ENCODE measurements around the gene CCDC102A. TPM values are rescaled to one million over a fixed set of nuclear protein-coding genes. Genes with fewer than 3 reads are reported as not detected.

Gene CCDC102A
- total RNA-seq, 5 donors from 2014 or later (not counting 1 experiment from before 2014, with no cell fraction given), result 6.1 to 11.2 (median 6.6) TPM

DNA sequence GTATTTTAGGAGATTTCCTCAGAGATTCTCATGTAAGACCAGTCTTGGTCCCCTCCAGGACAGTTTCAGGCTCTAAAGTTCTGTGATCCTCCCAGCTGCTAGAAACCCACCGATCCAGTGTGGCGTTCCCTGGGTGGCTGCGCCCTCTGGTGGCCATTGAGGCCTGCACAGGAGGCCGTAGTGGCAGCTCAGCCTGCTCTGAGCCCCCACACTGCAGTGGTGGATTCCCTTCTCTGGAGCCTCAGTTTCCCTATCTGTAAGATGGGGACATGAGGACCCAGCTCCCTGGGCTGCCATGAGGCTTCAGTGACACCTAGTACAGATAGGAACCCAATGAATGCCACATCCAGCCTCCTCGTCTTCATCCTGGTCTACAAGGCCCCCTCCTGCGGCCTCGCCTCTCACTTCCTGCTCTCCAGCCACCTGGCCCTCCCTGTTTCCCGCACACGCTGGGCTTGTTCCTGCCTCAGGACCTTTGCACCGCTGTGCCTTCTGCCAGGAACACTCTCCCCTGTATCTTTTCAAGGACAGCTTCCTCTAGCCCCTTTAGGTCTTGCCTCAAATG, 16.5 kb downstream of the CCDC102A start:
- Histone ChIP-seq H3K4me1 (ENCODE audit: control insufficient read depth in 1 of 2, extremely low read depth in 1 of 2, insufficient read depth in 2 of 2, low read length in 2 of 2) (peaks cover 0 to 8% of the 10 kb centered on the region in 2 experiments), H3K27me3 (replicated peaks in 1 of 2; ENCODE audit: control insufficient read depth in 2 of 2, extremely low read depth in 1 of 2, insufficient read depth in 2 of 2, low read length in 1 of 2) (no peaks in the 10 kb centered on the region), H3K4me3 (ENCODE audit: control insufficient read depth in 1 of 2, extremely low read depth in 1 of 2, low read length in 1 of 2) (no peak overlapping the region), H3K27ac (ENCODE audit: low read length) (no peak overlapping the region), H3K9me3 (no peaks in the 10 kb centered on the region), H3K36me3 (ENCODE audit: control insufficient read depth in 2 of 2, extremely low read depth in 1 of 2, insufficient read depth in 1 of 2, low read length in 1 of 2) (peaks cover 3 to 9% of the 10 kb centered on the region in 2 donors)
- DNase-seq (peak; percentile 41 to 88 (median 75)), ATAC-seq (replicated peaks in 1 of 4) (peak; percentile 90 to 99 (median 94))
- H3K4me1 Mint-ChIP-seq, result peaks cover 5 to 11% (median 7%) of the 10 kb centered on the region in 3 donors
- no peak overlapping the region for H3K27ac Mint-ChIP-seq
- H3K36me3 Mint-ChIP-seq, result peaks cover 19% of the 10 kb centered on the region
- H3K27me3 Mint-ChIP-seq, result no peaks in the 10 kb centered on the region
- no peak overlapping the region for H3K4me3 Mint-ChIP-seq
- ChIA-PET POLR2A (no interaction called here), CTCF (interaction anchor here (0.6 to 2.0 kb wide), 10 partner anchors 10 to 106 kb away, joined by 3 to 11 read pairs (median 5); partner anchors contain the start of gene ADGRG5 (in 1 of the 2))
- H3K9me3 Mint-ChIP-seq, result no peaks in the 10 kb centered on the region
- 29% methylated on average over 10 of the region's 10 CpGs for WGBS (ENCODE audit: insufficient coverage)

DNA sequence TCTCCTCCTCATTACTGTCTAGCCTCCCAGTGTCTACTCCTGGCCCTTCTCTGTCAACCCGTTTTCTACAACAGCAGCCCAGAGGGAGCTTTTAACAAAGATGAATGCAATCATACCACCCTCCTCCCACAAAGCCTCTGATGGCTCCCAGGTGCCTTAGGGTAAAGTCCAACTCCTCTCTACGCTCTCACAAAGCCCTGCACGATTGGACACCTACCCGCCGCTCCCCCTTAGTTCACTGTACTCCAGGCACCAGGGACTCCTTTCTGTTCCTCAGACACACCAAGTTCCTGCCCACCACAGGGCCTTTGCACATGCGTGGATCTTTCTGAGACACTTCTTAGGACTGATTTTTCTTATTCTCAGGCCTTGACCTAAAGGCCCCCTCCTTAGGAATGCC, 17.4 kb downstream of the CCDC102A start:
- Histone ChIP-seq H3K27ac (ENCODE audit: low read length) (no peak overlapping the region), H3K9me3 (no peaks in the 10 kb centered on the region), H3K36me3 (ENCODE audit: control insufficient read depth in 2 of 2, extremely low read depth in 1 of 2, insufficient read depth in 1 of 2, low read length in 1 of 2) (peaks cover 3 to 16% of the 10 kb centered on the region in 2 donors), H3K27me3 (replicated peaks in 1 of 2; ENCODE audit: control insufficient read depth in 2 of 2, extremely low read depth in 1 of 2, insufficient read depth in 2 of 2, low read length in 1 of 2) (no peaks in the 10 kb centered on the region), H3K4me1 (ENCODE audit: control insufficient read depth in 1 of 2, extremely low read depth in 1 of 2, insufficient read depth in 2 of 2, low read length in 2 of 2) (peaks cover 0 to 8% of the 10 kb centered on the region in 2 experiments), H3K4me3 (ENCODE audit: control insufficient read depth in 1 of 2, extremely low read depth in 1 of 2, low read length in 1 of 2) (no peak overlapping the region)
- POLR2A ChIA-PET, result no interaction called here
- DNase-seq, result no peak
- Mint-ChIP-seq H3K36me3 (peaks cover 23% of the 10 kb centered on the region), H3K9me3 (no peaks in the 10 kb centered on the region), H3K27ac (peak overlapping the region in 1 of 2 donors; percentile 41), H3K4me1 (peaks cover 5 to 11% (median 7%) of the 10 kb centered on the region in 3 donors), H3K4me3 (no peak overlapping the region), H3K27me3 (no peaks in the 10 kb centered on the region)
- WGBS (ENCODE audit: insufficient coverage), result 93% methylated on average over 6 of the region's 6 CpGs
- CTCF ChIA-PET, result interaction anchor here (0.8 to 2.0 kb wide), 6 partner anchors 19 to 102 kb away, joined by 3 to 11 read pairs (median 4); no protein-coding TSS in a partner anchor
- no peak for ATAC-seq (replicated peaks in 1 of 4)

DNA sequence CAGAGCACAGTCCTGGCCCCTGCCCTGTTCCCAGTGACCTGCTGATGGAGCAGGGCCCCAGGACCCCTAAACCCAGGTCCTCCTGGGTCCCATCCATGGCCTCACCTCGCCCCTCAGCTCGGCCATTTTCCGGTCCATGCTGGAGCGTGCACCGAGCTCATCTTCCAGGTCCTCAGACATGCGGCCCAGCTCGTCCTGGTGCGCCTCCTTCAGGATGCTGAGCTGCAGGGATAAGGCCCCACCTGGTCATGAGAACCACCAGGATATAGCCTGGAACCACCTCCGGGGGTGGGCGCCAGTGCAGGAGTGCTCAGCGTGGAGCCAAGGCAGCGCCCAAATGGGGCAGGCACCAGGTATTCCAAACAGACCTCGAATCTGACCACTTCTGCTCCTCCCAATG, 17.9 kb downstream of the CCDC102A start:
- H3K36me3 ChIP-seq (ENCODE audit: control insufficient read depth in 2 of 2, extremely low read depth in 1 of 2, insufficient read depth in 1 of 2, low read length in 1 of 2), result peaks cover 4 to 18% of the 10 kb centered on the region in 2 donors
- no peak overlapping the region for H3K27ac Mint-ChIP-seq

DNA sequence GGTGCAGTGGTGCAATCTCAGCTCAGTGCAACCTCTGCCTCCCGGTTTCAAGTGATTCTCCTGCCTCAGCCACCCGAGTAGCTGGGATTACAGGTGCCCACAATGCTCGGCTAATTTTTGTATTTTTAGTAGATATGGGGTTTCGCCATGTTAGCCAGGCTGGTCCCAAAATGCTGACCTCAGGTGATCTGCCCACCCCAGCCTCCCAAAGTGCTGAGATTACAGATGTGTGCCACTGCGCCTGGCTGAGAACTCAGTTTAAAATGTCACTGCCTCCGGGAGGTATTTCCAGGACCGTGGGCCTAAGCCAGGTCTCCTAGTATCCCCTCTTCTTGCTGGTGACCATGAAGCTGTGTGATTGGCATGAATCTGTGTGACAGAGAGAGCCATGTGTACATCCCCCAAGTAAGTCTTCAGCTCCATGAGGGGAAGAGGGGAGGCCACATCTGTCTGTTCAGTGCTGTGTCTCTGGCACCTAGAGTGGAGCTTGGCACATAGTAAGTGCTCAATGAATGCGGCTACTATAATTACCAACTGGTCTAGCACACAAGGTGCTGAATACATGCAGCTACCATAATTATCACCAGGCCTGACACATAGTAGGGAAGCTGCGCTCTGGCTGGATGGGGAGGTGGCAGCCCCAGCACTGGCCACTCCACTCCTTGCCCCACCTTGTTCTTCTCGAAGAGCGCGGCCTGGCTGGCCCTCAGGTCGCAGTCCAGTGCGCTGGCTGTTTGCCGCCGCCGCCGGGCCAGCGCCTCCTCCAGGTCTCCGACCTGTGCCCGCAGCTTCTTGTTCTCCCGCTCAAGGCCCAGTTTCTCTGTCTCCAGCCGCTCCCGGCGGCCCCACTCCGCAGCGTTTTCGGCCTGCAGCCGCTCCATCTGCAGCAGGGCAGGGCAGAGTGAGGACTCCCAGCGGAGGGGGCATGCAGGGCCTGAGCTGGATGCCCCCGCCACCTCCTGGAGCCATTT, 18.7 kb downstream of the CCDC102A start:
- H3K4me1 Mint-ChIP-seq, result peaks cover 5 to 7% (median 6%) of the 10 kb centered on the region in 3 donors
- ChIA-PET CTCF (interaction anchor here in 1 of 2 donors (1.0 kb wide), 1 partner anchor 20 kb away, joined by 4 read pairs; no protein-coding TSS in a partner anchor), POLR2A (interaction anchor here in 1 of 2 donors (0.5 kb wide), 1 partner anchor 325 kb away, joined by 4 read pairs; no protein-coding TSS in a partner anchor)
- Histone ChIP-seq H3K4me3 (ENCODE audit: control insufficient read depth in 1 of 2, extremely low read depth in 1 of 2, low read length in 1 of 2) (no peak overlapping the region), H3K36me3 (ENCODE audit: control insufficient read depth in 2 of 2, extremely low read depth in 1 of 2, insufficient read depth in 1 of 2, low read length in 1 of 2) (peaks cover 10 to 19% of the 10 kb centered on the region in 2 donors), H3K4me1 (ENCODE audit: control insufficient read depth in 1 of 2, extremely low read depth in 1 of 2, insufficient read depth in 2 of 2, low read length in 2 of 2) (peaks cover 0 to 8% of the 10 kb centered on the region in 2 experiments), H3K27ac (ENCODE audit: low read length) (no peak overlapping the region), H3K27me3 (replicated peaks in 1 of 2; ENCODE audit: control insufficient read depth in 2 of 2, extremely low read depth in 1 of 2, insufficient read depth in 2 of 2, low read length in 1 of 2) (no peaks in the 10 kb centered on the region), H3K9me3 (no peaks in the 10 kb centered on the region)
- H3K27me3 Mint-ChIP-seq, result no peaks in the 10 kb centered on the region
- no peaks in the 10 kb centered on the region for H3K9me3 Mint-ChIP-seq
- no peak overlapping the region for H3K27ac Mint-ChIP-seq
- 94% methylated on average over 26 of the region's 31 CpGs for WGBS (ENCODE audit: insufficient coverage)
- peaks cover 29% of the 10 kb centered on the region for H3K36me3 Mint-ChIP-seq
- H3K4me3 Mint-ChIP-seq, result no peak overlapping the region
- ATAC-seq (replicated peaks in 1 of 4) (no peak), DNase-seq (no peak)

More for the DNA sequence above, 17.9 kb downstream of the CCDC102A start:
- H3K4me3 Mint-ChIP-seq, result no peak overlapping the region
- H3K9me3 ChIP-seq, result no peaks in the 10 kb centered on the region
- H3K4me1 Mint-ChIP-seq, result peaks cover 5 to 11% (median 7%) of the 10 kb centered on the region in 3 donors
- ATAC-seq (replicated peaks in 1 of 4) (no peak), DNase-seq (no peak)
- H3K27me3 Mint-ChIP-seq, result no peaks in the 10 kb centered on the region
- no peaks in the 10 kb centered on the region for H3K9me3 Mint-ChIP-seq
- WGBS (ENCODE audit: insufficient coverage), result 95% methylated on average over 13 of the region's 13 CpGs
- H3K27ac ChIP-seq (ENCODE audit: low read length), result no peak overlapping the region
- no peak overlapping the region for H3K4me3 ChIP-seq (ENCODE audit: control insufficient read depth in 1 of 2, extremely low read depth in 1 of 2, low read length in 1 of 2)
- peaks cover 0 to 8% of the 10 kb centered on the region in 2 experiments for H3K4me1 ChIP-seq (ENCODE audit: control insufficient read depth in 1 of 2, extremely low read depth in 1 of 2, insufficient read depth in 2 of 2, low read length in 2 of 2)
- no peaks in the 10 kb centered on the region for H3K27me3 ChIP-seq (replicated peaks in 1 of 2; ENCODE audit: control insufficient read depth in 2 of 2, extremely low read depth in 1 of 2, insufficient read depth in 2 of 2, low read length in 1 of 2)
- peaks cover 25% of the 10 kb centered on the region for H3K36me3 Mint-ChIP-seq
- POLR2A ChIA-PET, result no interaction called here
- CTCF ChIA-PET, result interaction anchor here (0.8 to 2.0 kb wide), 5 partner anchors 19 to 100 kb away, joined by 3 to 7 read pairs (median 4); no protein-coding TSS in a partner anchor

DNA sequence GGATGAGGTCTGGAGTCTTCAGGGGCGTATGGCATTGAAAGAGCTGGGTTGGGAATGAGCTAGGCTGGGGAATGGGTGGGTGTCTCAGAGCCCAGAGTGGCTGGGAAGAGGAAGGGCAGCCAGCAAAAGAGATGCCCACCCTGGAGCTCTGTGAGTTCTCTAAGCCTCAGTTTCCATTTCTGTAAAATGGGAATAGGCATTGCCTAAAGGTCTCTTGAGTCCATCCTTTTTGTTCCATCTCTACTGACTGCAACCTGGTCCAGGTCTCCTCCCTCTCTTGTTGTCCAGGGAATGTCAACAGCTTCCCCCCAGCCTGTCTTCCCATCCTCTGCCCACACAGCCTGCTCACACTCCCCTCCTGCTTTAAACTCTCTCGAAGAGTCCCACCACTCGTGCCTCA, 19.6 kb downstream of the CCDC102A start:
- no peak overlapping the region for H3K4me3 Mint-ChIP-seq
- no peaks in the 10 kb centered on the region for H3K27me3 Mint-ChIP-seq
- peaks cover 33% of the 10 kb centered on the region for H3K36me3 Mint-ChIP-seq
- H3K4me3 ChIP-seq (ENCODE audit: control insufficient read depth in 1 of 2, extremely low read depth in 1 of 2, low read length in 1 of 2), result no peak overlapping the region
- ATAC-seq (replicated peaks in 1 of 4), result no peak
- H3K36me3 ChIP-seq (ENCODE audit: control insufficient read depth in 2 of 2, extremely low read depth in 1 of 2, insufficient read depth in 1 of 2, low read length in 1 of 2), result peaks cover 10 to 27% of the 10 kb centered on the region in 2 donors
- 95% methylated on average over 2 of the region's 3 CpGs for WGBS (ENCODE audit: insufficient coverage)
- ChIA-PET POLR2A (no interaction called here), CTCF (interaction anchor here in 1 of 2 donors (0.8 kb wide), 1 partner anchor 54 kb away, joined by 3 read pairs; no protein-coding TSS in a partner anchor)
- H3K4me1 Mint-ChIP-seq, result peaks cover 5 to 7% (median 6%) of the 10 kb centered on the region in 3 donors
- H3K4me1 ChIP-seq (ENCODE audit: control insufficient read depth in 1 of 2, extremely low read depth in 1 of 2, insufficient read depth in 2 of 2, low read length in 2 of 2), result peaks cover 0 to 8% of the 10 kb centered on the region in 2 experiments
- no peaks in the 10 kb centered on the region for H3K9me3 Mint-ChIP-seq
- no peaks in the 10 kb centered on the region for H3K27me3 ChIP-seq (replicated peaks in 1 of 2; ENCODE audit: control insufficient read depth in 2 of 2, extremely low read depth in 1 of 2, insufficient read depth in 2 of 2, low read length in 1 of 2)
- no peak for DNase-seq
- no peaks in the 10 kb centered on the region for H3K9me3 ChIP-seq
- H3K27ac ChIP-seq (ENCODE audit: low read length), result no peak overlapping the region
- H3K27ac Mint-ChIP-seq, result no peak overlapping the region

DNA sequence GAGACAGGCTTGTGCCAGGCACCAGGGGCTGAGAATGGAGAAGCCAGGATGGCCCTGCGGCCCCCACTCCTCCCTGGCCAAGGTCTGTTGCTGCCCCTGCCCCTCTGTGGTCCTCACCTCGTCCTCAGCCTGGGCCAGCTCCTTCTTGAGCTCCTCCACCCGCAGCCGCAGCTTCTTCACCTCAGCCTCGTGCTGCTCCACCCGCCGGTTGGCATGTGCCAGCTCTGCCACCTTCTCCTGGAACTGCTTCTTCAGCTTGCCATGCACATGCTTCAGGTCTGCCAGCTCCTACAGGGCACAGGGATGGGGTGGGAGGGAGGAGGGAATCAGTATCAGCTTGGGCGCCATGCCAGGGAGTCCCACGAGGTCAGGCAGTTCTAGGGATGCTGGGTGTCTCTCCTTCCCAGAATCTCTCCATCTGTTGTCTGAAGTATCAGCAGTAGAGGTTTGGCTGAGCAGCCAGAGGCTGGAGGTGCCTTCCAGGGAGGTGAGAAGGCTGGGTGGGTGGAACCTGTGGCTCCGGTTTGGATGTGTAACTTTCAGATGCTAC, 20.1 kb downstream of the CCDC102A start:
- Histone ChIP-seq H3K27me3 (replicated peaks in 1 of 2; ENCODE audit: control insufficient read depth in 2 of 2, extremely low read depth in 1 of 2, insufficient read depth in 2 of 2, low read length in 1 of 2) (no peaks in the 10 kb centered on the region), H3K36me3 (ENCODE audit: control insufficient read depth in 2 of 2, extremely low read depth in 1 of 2, insufficient read depth in 1 of 2, low read length in 1 of 2) (peaks cover 10 to 27% of the 10 kb centered on the region in 2 donors), H3K27ac (ENCODE audit: low read length) (no peak overlapping the region), H3K4me1 (ENCODE audit: control insufficient read depth in 1 of 2, extremely low read depth in 1 of 2, insufficient read depth in 2 of 2, low read length in 2 of 2) (peaks cover 0 to 8% of the 10 kb centered on the region in 2 experiments), H3K4me3 (ENCODE audit: control insufficient read depth in 1 of 2, extremely low read depth in 1 of 2, low read length in 1 of 2) (no peak overlapping the region), H3K9me3 (no peaks in the 10 kb centered on the region)
- H3K9me3 Mint-ChIP-seq, result no peaks in the 10 kb centered on the region
- ATAC-seq (replicated peaks in 1 of 4) (no peak), DNase-seq (no peak)
- peaks cover 36% of the 10 kb centered on the region for H3K36me3 Mint-ChIP-seq
- ChIA-PET POLR2A (no interaction called here), CTCF (interaction anchor here in 1 of 2 donors (0.8 kb wide), 1 partner anchor 54 kb away, joined by 3 read pairs; no protein-coding TSS in a partner anchor)
- H3K4me3 Mint-ChIP-seq, result no peak overlapping the region
- no peak overlapping the region for H3K27ac Mint-ChIP-seq
- 88% methylated on average over 8 of the region's 10 CpGs for WGBS (ENCODE audit: insufficient coverage)
- H3K4me1 Mint-ChIP-seq, result peaks cover 5 to 7% (median 6%) of the 10 kb centered on the region in 3 donors
- H3K27me3 Mint-ChIP-seq, result no peaks in the 10 kb centered on the region
